Ascending aorta (tissue), 2 donors: Measurements from ENCODE around the gene KATNAL1. TPM values are rescaled to one million over a fixed set of nuclear protein-coding genes. Genes with fewer than 3 reads are reported as not detected.

Experiments used
- DNase-seq, 2 donors: peaks; one replicate each; pipeline ENCODE4 v3.0.0-alpha.2; 2019; ENCODE audit warnings: low spot score in 2 of 2
- H3K27ac ChIP-seq, 2 donors: fragments of 200-600 bp; sonication (generic); one replicate each; pipeline ENCODE4 v1.5.1; 2016 to 2017; ENCODE audit warnings: mild to moderate bottlenecking in 1 of 2
- H3K27me3 ChIP-seq: fragments of 200-600 bp; sonication (generic); one replicate; pipeline ENCODE4 v1.5.1; 2017
- H3K36me3 ChIP-seq, 2 donors: fragments of 200-600 bp; sonication (generic); one replicate each; pipeline ENCODE4 v1.5.1; 2016
- H3K4me1 ChIP-seq, 2 donors: fragments of 200-600 bp; sonication (generic); one replicate each; pipeline ENCODE4 v1.5.1; 2016 to 2017; ENCODE audit warnings: mild to moderate bottlenecking in 1 of 2
- H3K4me3 ChIP-seq, 2 donors: fragments of 200-600 bp; sonication (generic); one replicate each; pipeline ENCODE4 v1.5.1; 2016 to 2017; ENCODE audit warnings: mild to moderate bottlenecking in 1 of 2
- H3K9me3 ChIP-seq, 2 donors: fragments of 200-600 bp; sonication (generic); one replicate each; pipeline ENCODE4 v1.5.1; 2016
- CTCF ChIP-seq, 3 experiments: fragments of 200-600 bp in 2 of 3; fragments of 450-650 bp in 1 of 3; sonication (generic) in 2 of 3; IDR thresholded peaks; one replicate each; pipeline ENCODE4 v1.5.1; 2016 to 2019; ENCODE audit warnings: antibody characterized with exemption in 3 of 3, mild to moderate bottlenecking in 1 of 3, moderate library complexity in 1 of 3
- intact Hi-C: fragments of 100-400 bp; cut with DNase I; formaldehyde crosslinking; loops from one replicate; pipeline ENCODE4 v1.15.1; 2023
- total RNA-seq: library from RNA; depleted of rRNA; stranded (reverse); fragments of >200 nt; gene quantifications from one replicate; pipeline ENCODE4 v1.1.0, GENCODE V29; 2016

The KATNAL1 gene
- total RNA-seq, 1 donor from 2014 or later: 13.2 TPM

DNA sequence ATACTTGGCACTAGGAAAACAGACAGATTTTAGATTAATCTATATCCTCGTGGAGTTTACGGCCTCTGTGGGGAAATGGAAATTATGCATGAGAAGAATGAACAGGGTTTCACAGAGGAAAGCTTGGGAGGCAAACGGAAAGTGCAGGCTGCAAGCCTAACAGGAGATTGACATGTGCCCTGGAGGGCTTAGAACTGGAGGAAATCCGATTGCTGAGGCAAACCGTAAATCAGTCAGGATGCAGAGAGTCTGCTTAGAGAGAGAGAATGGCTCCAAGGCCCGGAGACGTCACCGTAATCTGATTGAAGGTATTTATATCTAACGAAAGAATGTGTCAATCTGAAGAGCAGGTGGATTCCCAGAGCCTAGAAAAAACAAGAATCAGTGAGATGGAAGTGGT lies 143.2 kb downstream of the KATNAL1 start:
- DNase-seq: no peak
- Histone ChIP-seq H3K9me3 (no peaks in the 10 kb centered on the region), H3K27ac (no peak overlapping the region), H3K27me3 (no peaks in the 10 kb centered on the region), H3K4me1 (no peaks in the 10 kb centered on the region), H3K36me3 (no peaks in the 10 kb centered on the region), H3K4me3 (no peak overlapping the region)
- TF ChIP-seq CTCF (IDR thresholded peaks at IDR 0.05): no peak
- intact Hi-C loops: no loop called here

DNA sequence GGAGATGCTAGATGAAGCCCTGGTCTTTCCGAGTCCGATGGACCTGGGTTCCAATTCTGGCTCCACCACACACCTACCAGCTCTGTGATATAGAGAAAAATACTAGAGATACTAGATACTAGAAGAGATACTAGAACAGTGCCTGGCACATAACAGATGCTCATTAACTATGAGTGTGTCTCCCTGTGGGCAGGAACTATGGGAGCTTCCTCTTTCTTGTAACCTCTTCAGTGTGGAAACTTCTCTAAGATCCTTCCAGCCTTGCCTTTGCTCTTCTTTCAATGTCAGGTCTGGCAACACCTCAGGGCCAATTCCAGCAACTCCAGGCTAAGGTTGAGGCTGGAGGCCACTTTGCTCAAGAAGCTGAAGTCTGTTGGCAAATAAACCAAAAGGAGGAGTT lies 143.9 kb downstream of the KATNAL1 start:
- no peak for TF ChIP-seq CTCF (IDR thresholded peaks at IDR 0.05)
- H3K27ac ChIP-seq: no peak overlapping the region
- DNase-seq: no peak
- H3K4me3 ChIP-seq: no peak overlapping the region
- H3K9me3 ChIP-seq: no peaks in the 10 kb centered on the region
- no peaks in the 10 kb centered on the region for H3K36me3 ChIP-seq
- no peaks in the 10 kb centered on the region for H3K4me1 ChIP-seq
- H3K27me3 ChIP-seq: no peaks in the 10 kb centered on the region
- intact Hi-C loops: no loop called here

- no peak for DNase-seq
- Histone ChIP-seq H3K9me3 (no peaks in the 10 kb centered on the region), H3K36me3 (no peaks in the 10 kb centered on the region), H3K27me3 (no peaks in the 10 kb centered on the region), H3K27ac (no peak overlapping the region), H3K4me1 (no peaks in the 10 kb centered on the region), H3K4me3 (no peak overlapping the region)
- no peak for TF ChIP-seq CTCF (IDR thresholded peaks at IDR 0.05)
- intact Hi-C loops: no loop called here
Observed at GRCh38 chr13:30159446-30159839, 147.9 kb downstream of the KATNAL1 start.

- no peaks in the 10 kb centered on the region for H3K36me3 ChIP-seq
- intact Hi-C loops: no loop called here
- H3K27ac ChIP-seq: no peak overlapping the region
- TF ChIP-seq CTCF (IDR thresholded peaks at IDR 0.05): peak in 1 of 3 experiments; percentile 8
- H3K27me3 ChIP-seq: no peaks in the 10 kb centered on the region
- no peaks in the 10 kb centered on the region for H3K4me1 ChIP-seq
- DNase-seq: no peak
- H3K9me3 ChIP-seq: no peaks in the 10 kb centered on the region
- no peak overlapping the region for H3K4me3 ChIP-seq
Observed at GRCh38 chr13:30158774-30159445, 148.4 kb downstream of the KATNAL1 start.

- intact Hi-C loops: no loop called here
- no peak overlapping the region for H3K4me3 ChIP-seq
- TF ChIP-seq CTCF (IDR thresholded peaks at IDR 0.05): no peak
- H3K4me1 ChIP-seq: no peaks in the 10 kb centered on the region
- no peak for DNase-seq
- no peak overlapping the region for H3K27ac ChIP-seq
- no peaks in the 10 kb centered on the region for H3K27me3 ChIP-seq
- H3K9me3 ChIP-seq: no peaks in the 10 kb centered on the region
- H3K36me3 ChIP-seq: no peaks in the 10 kb centered on the region
Observed at GRCh38 chr13:30157616-30157993, 149.7 kb downstream of the KATNAL1 start.
